NCI-H748 treated with DMSO at 0.1 percent for 48 hours (cell line): Measurements from ENCODE around the gene TTC9C.
A peak's percentile ranks its signal among the peaks of the same experiment; 100 is the strongest.
"Not testable (repeated sequence)": the region's sequence is repeated elsewhere in the genome, so short reads cannot be mapped to it uniquely, and the experiment has no call there.

Source experiments
- DNase-seq: peaks from one replicate; lab custom pipeline; 2025; lab: John Stamatoyannopoulos, UW

The TTC9C gene

DNA sequence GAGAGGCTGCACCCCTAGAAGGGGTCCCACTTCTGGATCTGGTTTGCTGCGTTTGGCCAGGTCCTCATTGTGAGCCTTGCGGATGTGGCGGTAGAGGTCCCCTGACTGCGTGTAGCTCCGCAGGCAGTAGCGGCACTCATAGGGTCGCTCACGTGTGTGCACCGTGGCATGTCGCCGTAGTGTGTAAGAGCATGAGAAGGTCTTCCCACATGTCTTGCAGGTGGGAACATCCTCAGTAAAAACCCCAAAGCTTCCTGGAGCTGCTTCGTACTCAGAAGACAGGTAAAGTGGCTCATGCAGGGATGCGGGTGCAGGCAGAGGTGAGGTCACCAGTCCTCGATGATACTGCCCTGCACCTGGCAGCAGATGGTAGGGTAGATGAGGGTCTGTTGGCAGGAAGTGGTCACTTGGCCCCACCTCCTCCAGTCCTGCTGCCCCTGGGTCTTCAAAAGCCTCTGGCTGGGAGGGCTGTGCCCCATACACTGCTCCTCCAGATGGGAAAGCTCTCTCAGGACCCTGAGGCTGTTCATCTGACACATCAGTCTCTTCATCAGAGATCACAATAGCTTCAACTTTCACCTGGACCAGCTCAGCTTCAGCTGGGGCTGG is 24.0 kb downstream of the TTC9C start:
- no peak for DNase-seq

DNA sequence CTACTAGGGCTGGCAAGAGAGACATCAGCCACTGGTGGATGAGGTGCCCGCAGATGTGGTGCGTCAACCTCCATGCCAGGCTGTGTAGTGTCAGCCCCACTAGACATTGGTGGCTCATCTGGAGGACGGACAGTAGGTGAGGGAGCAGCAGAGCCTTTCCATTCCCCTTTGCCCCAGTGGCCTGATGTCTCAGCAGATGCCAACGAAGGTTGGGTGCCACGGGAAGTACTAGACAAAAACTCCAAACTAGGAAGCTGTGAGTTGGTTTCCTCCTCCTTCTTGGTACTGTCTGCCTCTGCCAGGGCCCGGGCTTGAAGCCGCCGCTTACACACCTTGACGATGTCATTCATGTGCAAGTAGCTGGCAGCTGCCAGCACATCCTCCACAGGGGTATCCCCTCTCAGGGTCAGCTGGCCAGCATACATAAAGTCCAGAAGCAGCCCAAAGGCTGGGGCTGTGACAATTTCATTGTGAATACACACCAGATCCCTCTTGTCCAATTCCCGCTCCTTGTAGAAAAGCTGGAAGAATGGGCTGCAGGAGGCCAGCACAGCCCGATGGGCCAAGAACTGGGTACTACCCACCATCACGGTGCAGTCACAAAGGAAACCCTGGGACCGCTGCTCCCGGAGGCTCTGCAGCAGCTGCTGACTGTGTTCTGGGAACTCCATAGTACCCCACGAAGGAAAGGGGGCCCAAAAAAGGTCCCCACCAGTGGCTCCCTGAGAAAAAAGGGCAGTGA is 24.9 kb downstream of the TTC9C start:
- DNase-seq: no peak

DNA sequence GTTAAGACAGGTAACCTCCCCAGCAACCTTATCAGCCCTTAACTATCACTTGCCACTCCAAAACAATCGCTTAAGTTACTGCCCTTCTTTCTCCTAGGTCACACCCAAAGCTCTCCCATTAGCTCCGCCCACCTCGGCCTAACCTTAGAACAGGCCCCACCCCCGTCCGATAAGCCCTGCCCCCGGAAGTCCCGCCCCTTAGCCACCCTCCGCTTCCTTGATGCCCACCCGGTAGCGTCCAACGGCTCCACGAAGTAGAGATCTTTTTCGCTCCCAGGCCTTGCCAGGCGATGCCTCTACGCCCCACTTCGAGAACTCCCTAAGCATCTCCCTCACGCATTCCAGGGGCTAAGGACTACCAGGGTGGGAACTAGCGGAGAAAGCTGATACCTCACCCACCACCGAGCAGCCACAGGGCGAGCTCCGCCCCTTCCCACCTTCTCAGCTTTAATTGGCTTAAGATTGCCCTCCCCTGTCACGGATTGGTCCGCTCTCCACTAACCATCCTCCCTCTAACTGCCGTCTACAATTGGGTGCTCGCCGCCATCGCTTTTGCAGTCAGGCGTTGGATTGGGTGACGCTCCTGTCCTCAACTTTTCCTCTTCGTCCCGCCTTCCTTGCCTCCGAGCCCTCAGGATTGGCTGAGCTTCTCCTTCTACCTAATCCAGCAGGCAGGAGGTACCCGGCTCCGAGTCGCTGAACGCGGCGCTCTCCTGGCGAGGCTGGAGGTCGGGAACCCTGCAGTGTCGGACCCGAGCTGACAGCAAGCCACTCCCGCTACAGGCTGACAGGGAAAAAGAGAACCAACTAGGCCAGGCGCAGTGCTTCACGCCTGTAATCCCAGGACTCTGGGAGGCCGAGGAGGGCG is 25.7 kb downstream of the TTC9C start, which contains the start of gene ZBTB3:
Gene ZBTB3 (minus strand): TSS at position 425 of the 868 bp plus-strand sequence. CDS start 496 bp downstream, outside the sequence.
- DNase-seq: peak; percentile 99

DNA sequence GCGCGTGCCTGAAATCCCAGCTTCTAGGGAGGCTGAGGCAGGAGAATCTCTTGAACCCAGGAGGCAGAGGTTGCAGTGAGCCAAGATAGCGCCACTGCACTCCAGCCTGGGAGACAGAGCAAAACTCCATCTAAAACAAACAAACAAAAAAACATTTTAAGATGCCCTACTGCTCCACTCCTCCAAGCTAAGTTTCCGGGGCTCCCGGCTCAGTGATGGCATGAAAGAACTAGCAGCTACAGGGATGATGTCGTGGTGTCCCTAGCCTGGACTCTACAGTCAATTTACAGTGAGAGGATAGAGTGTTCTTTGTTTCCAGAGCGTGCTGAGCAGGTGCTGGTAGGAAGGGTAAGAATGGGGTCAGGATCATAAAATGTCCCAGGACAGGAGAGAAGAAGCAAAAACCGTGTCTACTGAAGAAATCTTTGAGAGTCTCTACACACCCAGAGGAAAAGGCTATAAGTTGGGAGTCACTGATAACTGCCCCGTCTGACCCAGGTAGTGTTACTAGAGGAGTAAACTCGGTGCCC is 26.9 kb downstream of the TTC9C start:
- no peak for DNase-seq

DNA sequence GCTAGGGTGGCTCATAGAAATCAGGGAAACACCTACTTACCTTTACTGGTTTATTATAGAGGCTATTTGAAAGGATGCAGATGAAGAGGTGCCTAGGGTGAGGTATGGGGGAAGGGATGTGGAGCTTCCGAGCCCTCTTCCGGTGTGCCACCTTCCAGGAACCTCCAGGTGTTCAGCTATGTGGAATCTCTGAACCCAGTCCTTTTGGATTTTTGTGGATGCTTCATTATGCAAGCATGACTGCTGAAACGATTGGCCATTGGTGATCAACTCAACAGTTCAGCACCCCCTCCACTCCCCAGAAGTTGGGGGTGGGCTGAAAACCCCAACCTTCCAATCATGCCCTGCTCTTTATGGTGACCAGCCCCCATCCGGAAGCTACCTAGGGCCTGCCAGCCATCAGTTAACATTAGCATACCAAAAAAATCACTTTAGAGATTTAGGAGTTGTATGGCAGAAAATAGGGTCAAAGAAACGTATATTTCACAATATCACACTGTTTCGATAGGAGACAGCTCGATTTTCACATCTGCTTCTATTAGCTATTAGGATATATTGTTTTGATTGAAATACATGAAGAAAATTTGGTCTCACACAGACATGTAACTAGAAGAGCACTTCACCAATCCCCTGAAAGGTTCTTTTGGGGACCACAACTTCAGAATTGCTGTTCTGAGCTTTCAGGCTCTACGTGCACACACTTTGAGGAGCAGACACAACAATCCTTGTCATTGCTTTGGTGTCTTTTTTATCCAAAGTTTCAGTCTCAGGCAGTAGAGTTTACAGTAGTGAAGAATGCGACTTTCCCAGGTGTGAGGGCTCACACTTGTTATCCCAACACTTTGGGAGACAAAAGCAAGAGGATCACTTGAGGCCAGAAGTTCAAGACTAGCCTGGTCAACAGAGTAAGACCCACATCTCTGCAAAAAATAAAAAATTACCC is 29.8 kb downstream of the TTC9C start:
- DNase-seq: no peak

DNA sequence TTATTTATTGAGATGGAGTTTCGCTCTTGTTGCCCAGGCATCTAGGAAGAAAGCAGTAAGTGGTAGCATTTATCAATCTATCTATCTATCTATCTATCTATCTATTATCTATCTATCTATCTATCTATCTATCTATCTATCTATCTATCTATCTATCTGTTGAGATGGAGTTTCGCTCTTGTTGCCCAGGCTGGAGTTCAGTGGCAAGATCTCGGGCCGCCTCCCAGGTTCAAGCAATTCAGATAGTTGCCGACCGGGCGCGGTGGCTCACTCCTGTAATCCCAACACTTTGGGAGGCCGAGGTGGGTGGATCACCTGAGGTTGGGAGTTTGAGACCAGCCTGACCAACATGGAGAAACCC is 32.6 kb downstream of the TTC9C start:
- not testable (repeated sequence) for DNase-seq

DNA sequence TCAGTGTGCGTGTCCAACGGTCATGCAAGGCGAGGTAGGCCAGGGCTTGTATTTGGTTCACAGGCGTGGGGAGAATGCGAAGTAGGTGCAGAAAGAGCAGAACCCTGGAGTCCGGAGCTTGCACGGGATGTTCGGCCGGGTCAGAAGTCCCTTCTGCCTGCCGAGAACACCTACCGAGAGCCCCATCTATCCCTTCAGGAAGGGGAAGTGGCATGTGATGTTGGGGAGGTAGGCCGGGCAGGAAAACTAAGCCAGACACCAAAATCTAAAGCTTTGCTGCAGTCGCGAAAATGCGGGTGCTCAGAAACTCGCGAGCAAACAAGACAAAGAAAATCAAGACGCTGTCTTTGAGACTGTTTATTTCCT is 42.5 kb downstream of the TTC9C start:
- peak; percentile 62 for DNase-seq

DNA sequence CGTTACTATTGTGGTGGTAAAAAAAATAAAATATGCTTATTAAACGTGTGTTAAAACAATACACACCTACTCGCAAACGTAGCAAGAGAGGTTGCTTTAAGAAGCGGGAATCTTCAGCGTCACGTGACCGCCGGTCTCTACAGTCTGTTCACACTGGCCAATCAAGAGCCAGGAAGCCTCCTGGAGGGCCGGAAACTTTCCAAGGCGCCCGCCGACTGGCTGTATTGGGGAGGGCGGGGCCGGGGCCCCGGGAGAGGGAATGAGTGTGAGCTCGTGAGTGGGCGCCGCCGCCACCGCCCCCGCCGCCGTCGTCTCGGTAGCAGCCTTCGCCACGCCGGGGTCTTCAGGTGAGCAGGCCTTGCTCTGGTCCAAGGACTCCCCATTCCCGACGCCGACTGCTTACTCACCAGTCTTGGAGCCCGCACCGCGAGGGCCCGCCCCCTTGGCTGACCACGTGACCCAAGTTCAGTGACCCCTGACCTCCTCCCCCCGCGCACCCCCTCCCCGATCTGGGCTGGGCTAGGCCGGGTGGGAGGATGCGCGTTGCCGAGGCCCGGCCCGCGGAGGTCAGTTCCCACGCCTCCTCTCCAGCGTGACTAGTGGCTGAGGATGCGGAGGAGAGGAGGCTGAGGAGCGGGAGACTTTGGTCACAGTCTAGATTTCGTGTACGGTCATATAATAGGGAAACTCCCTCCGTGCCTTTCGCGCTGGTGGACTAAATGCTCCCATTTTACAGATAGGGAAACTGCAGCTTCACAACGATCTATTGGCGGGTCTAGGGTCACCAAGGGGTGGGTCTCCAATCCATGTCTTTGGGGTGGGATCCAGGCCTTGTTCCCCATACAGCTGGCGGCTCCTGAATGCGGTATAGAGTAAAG is 43.1 kb downstream of the TTC9C start, which contains the start of gene TAF6L:
Gene TAF6L (plus strand): TSS at position 253 of the 878 bp plus-strand sequence. CDS start 4,388 bp downstream, outside the sequence.
- DNase-seq: peak; percentile 90

DNA sequence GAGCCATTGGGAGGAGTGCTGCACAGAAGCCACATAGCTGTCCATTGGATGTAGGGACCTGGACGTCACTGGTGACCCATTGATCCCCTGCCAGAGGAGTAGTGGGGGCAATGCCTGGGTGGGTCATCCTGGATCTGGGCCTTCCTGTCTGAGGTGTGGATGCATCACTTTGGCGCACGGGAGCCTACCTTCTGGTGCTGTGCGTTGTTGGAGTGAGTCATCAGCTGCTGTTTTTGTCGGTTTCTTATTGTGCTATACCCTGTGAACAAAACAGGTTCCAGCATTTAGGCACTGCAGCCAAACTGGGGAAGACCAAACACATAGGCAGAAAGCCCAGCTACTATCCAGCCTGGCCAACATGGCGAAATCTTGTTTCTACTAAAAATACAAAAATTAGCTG is 46.1 kb downstream of the TTC9C start:
- no peak for DNase-seq

DNA sequence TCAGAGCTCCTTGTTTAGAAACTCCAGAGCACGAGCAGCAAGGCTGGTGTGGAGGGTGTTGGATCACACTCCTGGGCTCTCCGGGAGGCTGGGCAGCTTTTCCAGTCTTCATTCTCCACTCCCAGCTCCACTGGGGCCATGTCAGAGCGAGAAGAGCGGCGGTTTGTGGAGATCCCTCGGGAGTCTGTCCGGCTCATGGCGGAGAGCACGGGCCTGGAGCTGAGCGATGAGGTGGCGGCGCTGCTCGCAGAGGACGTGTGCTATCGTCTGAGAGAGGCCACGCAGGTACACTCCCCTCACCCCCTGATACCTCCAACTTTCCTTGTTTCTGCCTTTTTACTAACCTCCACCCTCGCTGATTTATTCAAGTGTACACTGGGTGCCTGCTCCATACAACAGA is 47.4 kb downstream of the TTC9C start:
- no peak for DNase-seq

DNA sequence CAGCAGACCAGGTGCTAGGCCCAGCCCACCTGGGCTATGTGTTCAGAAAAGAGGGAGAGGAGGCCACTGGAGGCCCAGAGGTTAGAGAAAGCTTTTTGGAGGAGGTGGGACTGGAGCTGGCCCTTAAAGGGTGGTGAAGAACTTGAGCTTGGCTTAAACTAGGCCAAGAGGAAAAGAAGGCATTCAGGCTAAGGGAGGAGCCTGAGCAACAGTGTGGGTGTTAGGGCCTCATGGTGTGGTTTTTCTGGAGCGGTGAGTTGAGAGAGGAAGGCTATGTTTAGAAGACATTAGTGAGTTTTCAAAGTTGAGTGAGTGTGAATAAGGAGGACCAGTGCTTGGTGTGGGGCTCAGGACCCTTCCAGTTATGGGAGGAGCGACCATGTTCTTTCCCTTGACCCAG is 49.1 kb downstream of the TTC9C start:
- no peak for DNase-seq

DNA sequence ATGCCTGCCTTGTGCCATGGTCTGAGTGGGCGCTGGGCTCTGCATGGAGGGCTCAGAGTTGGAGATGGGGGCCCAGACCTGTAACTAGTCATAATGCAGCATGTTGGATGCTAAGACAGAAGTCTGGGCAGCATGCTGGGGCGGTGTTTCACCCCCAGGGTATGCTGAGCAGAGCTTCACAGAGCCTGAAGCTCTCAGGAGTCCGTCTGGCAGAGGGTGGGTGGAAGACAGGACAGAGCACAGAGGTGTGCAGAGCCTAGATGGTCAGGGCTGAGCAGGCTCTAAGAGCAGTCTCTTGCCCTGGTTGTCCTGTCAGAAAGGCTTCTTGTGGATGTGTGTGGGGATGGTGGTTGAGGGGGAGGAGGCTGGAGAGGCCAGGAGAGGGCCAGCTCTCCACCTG is 50.2 kb downstream of the TTC9C start:
- DNase-seq: no peak

DNA sequence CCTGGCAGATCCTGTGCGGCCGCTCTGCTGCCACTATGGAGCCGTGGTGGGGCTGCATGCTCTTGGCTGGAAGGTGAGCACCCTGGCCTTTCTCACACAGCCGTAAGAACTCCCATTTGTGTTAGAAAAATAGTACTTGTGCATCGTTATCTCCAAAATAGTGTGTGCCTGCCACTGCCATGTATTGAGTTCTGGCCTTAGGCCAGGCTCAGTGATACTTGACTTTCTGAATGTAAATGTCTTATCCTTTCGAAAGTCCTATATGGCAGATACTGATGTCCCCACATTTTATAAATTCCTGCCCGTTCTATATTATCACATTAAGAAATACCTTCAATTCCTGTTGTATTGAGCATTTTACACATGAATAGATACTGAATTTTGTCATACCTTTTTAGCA is 54.5 kb downstream of the TTC9C start:
- no peak for DNase-seq

DNA sequence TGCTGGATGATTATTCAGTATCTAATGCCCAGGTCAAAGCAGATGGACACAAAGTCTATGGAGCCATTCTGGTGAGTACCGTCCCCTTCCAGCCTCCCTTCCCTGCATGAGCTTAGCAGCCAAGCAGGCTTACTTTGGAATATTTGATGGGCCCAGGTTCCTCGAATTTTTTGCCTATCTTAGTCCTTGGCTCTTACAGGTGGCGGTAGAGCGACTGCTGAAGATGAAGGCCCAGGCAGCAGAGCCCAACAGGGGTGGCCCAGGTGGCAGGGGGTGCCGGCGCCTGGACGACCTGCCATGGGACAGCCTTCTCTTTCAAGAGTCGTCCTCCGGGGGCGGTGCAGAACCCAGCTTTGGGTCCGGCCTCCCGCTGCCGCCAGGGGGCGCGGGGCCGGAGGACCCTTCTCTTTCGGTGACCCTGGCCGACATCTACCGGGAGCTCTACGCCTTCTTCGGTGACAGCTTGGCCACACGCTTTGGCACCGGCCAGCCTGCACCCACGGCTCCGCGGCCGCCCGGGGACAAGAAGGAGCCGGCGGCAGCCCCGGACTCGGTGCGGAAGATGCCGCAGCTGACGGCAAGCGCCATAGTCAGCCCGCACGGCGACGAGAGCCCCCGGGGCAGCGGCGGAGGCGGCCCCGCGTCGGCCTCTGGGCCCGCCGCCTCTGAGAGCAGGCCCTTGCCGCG is 58.2 kb downstream of the TTC9C start:
- DNase-seq: peak; percentile 76

DNA sequence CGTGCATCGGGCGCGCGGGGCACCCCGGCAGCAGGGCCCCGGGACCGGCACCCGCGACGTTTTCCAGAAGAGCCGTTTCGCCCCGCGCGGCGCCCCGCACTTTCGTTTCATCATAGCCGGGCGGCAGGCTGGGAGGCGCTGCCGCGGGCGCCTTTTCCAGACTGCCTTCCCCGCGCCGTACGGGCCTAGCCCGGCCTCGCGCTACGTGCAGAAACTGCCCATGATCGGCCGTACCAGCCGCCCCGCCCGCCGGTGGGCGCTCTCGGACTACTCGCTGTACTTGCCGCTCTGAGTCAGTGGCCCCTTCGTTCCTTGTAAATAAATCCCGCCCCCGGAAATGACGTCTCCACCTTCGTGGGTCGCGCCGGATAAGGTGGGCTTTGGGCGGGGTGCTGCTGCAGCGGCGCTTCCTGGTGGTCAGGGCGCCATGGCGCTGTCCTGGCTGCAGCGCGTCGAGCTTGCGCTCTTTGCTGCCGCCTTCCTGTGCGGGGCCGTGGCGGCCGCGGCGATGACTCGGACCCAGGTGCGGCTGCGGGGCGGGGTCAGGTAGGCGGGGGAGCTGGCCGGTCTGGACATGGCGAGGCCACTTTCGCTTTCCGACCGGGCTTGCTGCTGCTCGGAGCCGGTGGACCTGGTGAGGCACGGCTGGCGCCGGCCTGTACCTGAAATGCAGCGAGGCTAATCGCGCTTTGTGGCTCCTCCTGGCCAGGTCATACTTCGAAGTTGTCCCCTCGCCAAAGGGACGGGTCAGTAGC is 58.9 kb downstream of the TTC9C start, which contains the start of gene TMEM179B:
Gene TMEM179B (plus strand): TSS at position 398 of the 755 bp plus-strand sequence. CDS start 30 bp downstream, at position 428.
- DNase-seq: peak; percentile 93
